NB4 (cell line): Measurements from ENCODE around the gene AKR1C1.
"Not testable (repeated sequence)": the region's sequence is repeated elsewhere in the genome, so short reads cannot be mapped to it uniquely, and the experiment has no call there.

Experiments used
- POLR2A ChIP-seq: IDR thresholded peaks from 2 replicates; pipeline ENCODE4 v1.6.1; 2011; ENCODE audit warnings: mild to moderate bottlenecking; ENCODE audit not compliant: insufficient read length; ENCODE audit errors: extremely low read depth
- TF ChIP-seq, protein P1 (sequence below): IDR thresholded peaks from one replicate; pipeline ENCODE4 v1.5.1; 2012; ENCODE audit warnings: low read depth, low read length

DNA sequence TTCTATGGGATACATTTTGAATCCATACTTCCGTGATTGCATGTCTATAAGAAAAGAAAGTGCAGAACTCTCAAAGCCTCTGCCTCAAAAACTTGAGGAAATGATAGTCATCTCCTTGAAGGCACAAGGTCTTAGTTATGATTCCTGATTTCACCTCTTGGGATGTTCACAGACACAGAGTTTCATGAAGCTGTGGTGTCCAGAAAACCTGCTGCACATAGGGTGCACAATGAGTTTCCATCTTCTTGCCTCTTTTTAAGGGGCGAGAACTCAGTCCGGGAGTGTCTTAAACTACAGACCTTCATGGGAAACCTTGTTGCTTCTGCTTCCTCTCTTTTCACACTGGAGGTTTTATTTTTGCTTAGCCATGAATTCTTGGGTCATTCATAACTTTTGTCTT, 4.0 kb downstream of the AKR1C1 start:
- TF ChIP-seq POLR2A = not testable (repeated sequence)
- TF ChIP-seq, protein P1, sequence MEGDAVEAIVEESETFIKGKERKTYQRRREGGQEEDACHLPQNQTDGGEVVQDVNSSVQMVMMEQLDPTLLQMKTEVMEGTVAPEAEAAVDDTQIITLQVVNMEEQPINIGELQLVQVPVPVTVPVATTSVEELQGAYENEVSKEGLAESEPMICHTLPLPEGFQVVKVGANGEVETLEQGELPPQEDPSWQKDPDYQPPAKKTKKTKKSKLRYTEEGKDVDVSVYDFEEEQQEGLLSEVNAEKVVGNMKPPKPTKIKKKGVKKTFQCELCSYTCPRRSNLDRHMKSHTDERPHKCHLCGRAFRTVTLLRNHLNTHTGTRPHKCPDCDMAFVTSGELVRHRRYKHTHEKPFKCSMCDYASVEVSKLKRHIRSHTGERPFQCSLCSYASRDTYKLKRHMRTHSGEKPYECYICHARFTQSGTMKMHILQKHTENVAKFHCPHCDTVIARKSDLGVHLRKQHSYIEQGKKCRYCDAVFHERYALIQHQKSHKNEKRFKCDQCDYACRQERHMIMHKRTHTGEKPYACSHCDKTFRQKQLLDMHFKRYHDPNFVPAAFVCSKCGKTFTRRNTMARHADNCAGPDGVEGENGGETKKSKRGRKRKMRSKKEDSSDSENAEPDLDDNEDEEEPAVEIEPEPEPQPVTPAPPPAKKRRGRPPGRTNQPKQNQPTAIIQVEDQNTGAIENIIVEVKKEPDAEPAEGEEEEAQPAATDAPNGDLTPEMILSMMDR = not testable (repeated sequence)
